AG10803 (cell line): ENCODE results near the gene TSPAN32.

ENCODE experiments used
- DNase-seq: peaks from one replicate; pipeline ENCODE4 v3.0.0; 2010; ENCODE audit warnings: low read depth
- H3K4me3 ChIP-seq: 2 replicates; pipeline ENCODE4 v1.5.1; 2011; ENCODE audit warnings: mild to moderate bottlenecking, low read length, control low read depth
- TF ChIP-seq, protein P1 (sequence below): conservative IDR thresholded peaks from 2 replicates; pipeline ENCODE4 v1.5.1; 2011; ENCODE audit warnings: mild to moderate bottlenecking, low read length, control low read depth, inconsistent platforms

TSPAN32 gene

DNA sequence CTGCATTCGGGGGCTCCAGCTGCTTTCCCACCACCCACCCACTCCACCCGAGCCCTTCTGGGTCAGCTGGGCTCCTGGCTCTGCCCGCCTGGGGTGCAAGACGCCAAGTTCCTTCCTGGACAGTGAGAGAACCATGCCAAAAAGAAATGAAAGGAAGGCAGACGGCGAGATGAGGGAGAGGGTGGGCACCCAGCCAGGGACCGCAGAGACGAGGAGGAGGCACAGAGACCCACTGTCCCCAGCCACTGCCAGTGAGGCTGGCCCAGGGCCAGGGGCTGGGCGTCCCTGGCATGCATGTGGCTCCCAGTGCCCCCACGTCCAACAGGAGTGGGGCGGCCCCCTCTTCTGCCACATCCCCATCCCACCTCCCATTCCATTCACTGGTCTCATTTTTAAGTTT, 64.5 kb downstream of the TSPAN32 start:
- TF ChIP-seq, protein P1, sequence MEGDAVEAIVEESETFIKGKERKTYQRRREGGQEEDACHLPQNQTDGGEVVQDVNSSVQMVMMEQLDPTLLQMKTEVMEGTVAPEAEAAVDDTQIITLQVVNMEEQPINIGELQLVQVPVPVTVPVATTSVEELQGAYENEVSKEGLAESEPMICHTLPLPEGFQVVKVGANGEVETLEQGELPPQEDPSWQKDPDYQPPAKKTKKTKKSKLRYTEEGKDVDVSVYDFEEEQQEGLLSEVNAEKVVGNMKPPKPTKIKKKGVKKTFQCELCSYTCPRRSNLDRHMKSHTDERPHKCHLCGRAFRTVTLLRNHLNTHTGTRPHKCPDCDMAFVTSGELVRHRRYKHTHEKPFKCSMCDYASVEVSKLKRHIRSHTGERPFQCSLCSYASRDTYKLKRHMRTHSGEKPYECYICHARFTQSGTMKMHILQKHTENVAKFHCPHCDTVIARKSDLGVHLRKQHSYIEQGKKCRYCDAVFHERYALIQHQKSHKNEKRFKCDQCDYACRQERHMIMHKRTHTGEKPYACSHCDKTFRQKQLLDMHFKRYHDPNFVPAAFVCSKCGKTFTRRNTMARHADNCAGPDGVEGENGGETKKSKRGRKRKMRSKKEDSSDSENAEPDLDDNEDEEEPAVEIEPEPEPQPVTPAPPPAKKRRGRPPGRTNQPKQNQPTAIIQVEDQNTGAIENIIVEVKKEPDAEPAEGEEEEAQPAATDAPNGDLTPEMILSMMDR = no peak
- no peak for DNase-seq
- no peak overlapping the region for H3K4me3 ChIP-seq

DNA sequence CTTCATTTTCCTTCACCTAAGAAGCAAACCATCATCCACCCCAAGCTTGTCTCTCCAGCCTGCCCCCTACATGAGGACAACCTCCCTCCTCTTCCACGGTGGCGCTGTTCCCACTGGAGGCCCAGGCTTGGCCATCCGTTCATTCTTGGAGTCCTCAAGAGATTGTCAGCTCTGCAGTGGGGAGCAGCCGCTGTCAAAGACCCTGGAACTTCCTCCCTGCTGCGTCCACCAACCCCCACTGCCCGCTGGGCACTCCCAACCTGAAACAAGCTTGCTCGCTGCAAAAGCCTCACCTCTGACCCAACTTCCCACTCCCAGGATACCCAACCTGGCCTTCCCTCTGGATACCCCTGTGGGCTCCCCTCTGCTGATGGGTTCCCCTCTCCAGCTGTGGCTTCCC, 64.9 kb downstream of the TSPAN32 start:
- no peak for DNase-seq
- H3K4me3 ChIP-seq = no peak overlapping the region
- TF ChIP-seq, protein P1 = no peak

DNA sequence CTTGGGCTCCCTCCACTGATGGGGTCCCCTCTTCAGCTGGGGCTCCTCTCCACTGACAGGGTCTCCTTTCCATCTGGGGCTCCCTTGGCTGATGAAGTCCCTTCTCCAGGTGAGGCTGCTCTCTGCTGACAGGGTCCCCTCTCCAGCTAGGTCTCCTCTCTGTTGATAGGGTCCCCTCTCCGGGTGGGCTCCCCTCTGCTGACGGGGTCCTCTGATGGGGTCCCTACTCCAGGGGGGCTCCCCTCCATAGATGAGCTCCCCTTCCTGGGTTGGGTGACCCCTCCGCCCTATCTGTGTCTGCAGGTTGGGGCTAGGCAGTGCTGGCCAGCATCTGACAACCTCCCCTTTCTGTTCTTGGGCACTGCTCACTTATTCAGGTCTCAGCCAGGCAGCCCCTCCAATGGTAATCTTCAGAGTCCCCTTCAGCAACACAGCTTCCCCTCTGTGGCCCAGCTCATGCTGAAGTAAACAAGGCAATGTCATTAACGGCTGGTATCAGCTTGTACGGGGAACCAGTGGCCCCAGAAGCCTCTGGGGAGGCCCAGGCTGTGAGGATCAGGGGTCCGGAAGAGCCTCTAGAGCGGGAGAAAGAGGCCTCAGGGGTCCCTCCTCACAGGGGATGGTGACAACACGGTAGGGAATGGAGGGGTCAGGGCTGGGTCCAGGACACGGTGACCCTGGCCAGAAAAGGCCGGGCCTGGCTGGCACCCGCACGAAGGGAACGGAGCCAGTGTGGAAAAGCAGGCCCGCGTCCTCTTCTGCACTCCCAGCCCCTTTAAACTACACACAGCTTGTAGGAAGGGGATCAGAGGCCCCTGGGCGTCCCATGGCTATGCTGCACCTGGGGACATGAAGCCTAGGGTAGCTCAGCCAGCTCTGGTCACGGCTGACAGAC, 65.7 kb downstream of the TSPAN32 start:
- no peak for DNase-seq
- no peak overlapping the region for H3K4me3 ChIP-seq
- TF ChIP-seq, protein P1 = no peak
